Measurements from ENCODE around the gene SPAG8.

DNA sequence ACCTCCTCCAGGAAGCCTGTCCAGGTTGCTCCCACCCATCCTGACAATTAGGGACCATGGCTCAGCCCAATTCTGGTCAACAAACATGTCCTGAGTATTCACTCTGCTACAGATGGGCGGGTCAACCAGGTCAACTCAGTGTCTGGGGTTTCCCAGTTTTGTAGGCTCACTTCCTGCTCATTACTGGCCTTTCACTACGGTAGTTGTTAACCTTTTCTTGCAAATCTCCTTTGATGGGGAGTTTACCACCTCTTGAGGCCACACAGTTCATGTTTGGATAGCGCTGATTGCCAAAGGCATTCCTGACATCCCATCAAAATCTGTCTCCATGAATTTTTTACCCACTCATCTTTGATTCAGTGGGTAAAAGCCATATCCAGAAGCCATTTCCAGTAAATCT is 30.7 kb upstream of the SPAG8 start:
- TF ChIP-seq EZH2phosphoT487 (IDR thresholded peaks at IDR 0.05; ENCODE audit: unreplicated experiment) = no peak
- TF ChIP-seq, protein P1, sequence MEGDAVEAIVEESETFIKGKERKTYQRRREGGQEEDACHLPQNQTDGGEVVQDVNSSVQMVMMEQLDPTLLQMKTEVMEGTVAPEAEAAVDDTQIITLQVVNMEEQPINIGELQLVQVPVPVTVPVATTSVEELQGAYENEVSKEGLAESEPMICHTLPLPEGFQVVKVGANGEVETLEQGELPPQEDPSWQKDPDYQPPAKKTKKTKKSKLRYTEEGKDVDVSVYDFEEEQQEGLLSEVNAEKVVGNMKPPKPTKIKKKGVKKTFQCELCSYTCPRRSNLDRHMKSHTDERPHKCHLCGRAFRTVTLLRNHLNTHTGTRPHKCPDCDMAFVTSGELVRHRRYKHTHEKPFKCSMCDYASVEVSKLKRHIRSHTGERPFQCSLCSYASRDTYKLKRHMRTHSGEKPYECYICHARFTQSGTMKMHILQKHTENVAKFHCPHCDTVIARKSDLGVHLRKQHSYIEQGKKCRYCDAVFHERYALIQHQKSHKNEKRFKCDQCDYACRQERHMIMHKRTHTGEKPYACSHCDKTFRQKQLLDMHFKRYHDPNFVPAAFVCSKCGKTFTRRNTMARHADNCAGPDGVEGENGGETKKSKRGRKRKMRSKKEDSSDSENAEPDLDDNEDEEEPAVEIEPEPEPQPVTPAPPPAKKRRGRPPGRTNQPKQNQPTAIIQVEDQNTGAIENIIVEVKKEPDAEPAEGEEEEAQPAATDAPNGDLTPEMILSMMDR (conservative IDR thresholded peaks at IDR 0.05; ENCODE audit: low read depth in 2 of 2) = no peak
- no peak for TF ChIP-seq ZNF331 (CRISPR knock-in tag; IDR thresholded peaks at IDR 0.05; ENCODE audit: low read depth)
- TF ChIP-seq, protein P2, sequence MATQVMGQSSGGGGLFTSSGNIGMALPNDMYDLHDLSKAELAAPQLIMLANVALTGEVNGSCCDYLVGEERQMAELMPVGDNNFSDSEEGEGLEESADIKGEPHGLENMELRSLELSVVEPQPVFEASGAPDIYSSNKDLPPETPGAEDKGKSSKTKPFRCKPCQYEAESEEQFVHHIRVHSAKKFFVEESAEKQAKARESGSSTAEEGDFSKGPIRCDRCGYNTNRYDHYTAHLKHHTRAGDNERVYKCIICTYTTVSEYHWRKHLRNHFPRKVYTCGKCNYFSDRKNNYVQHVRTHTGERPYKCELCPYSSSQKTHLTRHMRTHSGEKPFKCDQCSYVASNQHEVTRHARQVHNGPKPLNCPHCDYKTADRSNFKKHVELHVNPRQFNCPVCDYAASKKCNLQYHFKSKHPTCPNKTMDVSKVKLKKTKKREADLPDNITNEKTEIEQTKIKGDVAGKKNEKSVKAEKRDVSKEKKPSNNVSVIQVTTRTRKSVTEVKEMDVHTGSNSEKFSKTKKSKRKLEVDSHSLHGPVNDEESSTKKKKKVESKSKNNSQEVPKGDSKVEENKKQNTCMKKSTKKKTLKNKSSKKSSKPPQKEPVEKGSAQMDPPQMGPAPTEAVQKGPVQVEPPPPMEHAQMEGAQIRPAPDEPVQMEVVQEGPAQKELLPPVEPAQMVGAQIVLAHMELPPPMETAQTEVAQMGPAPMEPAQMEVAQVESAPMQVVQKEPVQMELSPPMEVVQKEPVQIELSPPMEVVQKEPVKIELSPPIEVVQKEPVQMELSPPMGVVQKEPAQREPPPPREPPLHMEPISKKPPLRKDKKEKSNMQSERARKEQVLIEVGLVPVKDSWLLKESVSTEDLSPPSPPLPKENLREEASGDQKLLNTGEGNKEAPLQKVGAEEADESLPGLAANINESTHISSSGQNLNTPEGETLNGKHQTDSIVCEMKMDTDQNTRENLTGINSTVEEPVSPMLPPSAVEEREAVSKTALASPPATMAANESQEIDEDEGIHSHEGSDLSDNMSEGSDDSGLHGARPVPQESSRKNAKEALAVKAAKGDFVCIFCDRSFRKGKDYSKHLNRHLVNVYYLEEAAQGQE (IDR thresholded peaks at IDR 0.05; ENCODE audit: unreplicated experiment) = no peak

Data from GM23338 (cell line).